AG09309 (cell line): ENCODE data around the gene MKKS.

ENCODE experiments used
- DNase-seq: peaks from one replicate; pipeline ENCODE4 v3.0.0-alpha.2; 2010; ENCODE audit warnings: low read depth
- H3K4me3 ChIP-seq: 2 replicates; pipeline ENCODE4 v1.5.1; 2011; ENCODE audit warnings: mild to moderate bottlenecking, low read depth, low read length, moderate library complexity; ENCODE audit not compliant: control insufficient read depth
- TF ChIP-seq, protein P1 (sequence below): IDR thresholded peaks from 2 replicates; pipeline ENCODE4 v1.5.1; 2011; ENCODE audit warnings: mild to moderate bottlenecking, low read depth, low read length, inconsistent platforms; ENCODE audit not compliant: insufficient read depth, control insufficient read depth; ENCODE audit errors: missing control alignments

Gene MKKS

DNA sequence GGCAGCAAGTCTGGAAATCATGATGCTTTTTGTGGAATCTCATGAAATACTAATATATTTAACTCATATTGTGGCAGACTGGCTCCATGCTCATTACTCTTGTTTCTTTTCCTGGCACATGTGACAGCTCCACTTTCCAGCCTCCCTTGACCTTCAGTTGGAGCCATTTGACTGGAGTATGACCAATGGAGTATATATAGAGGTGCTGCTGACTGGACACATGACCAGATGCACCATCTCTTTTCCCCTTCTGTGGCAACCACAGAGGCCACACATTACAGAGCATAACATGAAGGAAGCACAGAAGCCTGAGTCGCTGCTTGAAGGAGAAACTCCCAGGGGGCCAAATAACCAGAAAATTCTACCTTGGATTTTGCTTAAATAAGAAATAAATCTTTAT lies 77.4 kb downstream of the MKKS start:
- TF ChIP-seq, protein P1, sequence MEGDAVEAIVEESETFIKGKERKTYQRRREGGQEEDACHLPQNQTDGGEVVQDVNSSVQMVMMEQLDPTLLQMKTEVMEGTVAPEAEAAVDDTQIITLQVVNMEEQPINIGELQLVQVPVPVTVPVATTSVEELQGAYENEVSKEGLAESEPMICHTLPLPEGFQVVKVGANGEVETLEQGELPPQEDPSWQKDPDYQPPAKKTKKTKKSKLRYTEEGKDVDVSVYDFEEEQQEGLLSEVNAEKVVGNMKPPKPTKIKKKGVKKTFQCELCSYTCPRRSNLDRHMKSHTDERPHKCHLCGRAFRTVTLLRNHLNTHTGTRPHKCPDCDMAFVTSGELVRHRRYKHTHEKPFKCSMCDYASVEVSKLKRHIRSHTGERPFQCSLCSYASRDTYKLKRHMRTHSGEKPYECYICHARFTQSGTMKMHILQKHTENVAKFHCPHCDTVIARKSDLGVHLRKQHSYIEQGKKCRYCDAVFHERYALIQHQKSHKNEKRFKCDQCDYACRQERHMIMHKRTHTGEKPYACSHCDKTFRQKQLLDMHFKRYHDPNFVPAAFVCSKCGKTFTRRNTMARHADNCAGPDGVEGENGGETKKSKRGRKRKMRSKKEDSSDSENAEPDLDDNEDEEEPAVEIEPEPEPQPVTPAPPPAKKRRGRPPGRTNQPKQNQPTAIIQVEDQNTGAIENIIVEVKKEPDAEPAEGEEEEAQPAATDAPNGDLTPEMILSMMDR, result no peak
- DNase-seq, result no peak
- no peak overlapping the region for H3K4me3 ChIP-seq

DNA sequence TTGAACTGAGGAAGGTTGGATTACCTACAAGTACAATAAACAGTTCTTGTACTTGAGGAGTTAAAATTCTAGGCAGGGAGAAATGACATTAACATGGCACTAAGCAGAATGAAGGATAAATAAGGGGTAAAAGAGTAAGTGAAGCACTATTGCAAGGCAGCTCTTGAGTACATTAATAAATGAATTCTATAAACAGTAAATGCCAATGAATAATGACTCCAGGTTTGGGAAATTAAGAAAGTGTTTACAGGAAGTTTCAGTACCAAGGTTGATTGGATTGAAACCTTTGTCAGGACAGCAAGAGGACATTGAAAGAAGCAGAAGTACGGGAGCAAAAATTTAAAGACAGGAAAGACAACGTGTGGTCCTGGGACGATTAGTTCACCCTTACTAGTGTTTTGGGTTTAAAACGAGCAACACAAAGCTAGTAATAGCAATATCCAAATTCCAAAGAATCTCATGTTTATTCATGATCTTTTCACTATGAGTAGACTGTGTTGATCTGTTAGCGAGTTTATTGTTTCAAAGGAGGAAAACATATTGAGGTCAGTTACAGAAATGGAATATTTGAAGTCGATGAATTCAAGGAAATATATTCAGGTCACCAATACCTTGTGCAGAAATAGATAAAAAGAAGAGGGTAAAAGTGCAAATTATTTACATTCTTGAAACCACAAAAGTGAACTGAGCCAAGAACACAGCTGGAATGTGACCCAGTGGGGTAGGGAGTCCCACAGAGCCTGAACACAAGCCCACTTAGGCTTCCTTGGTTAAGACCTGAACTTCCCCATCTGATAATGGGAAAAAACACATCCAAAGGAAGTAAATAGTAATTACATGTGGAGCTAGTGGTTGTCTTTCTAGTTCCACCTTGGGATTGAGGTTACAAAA lies 80.8 kb downstream of the MKKS start:
- no peak for DNase-seq
- TF ChIP-seq, protein P1, result no peak
- H3K4me3 ChIP-seq, result no peak overlapping the region
